Lung (tissue), 12 donors: Measurements from ENCODE around the gene MB21D2. TPM values are rescaled to one million over a fixed set of nuclear protein-coding genes. Genes with fewer than 3 reads are reported as not detected.

Experiments
- ATAC-seq: fragments of 200-7000 bp; cut with Tn5 transposase; one replicate; pipeline ENCODE4 v1.9.1; 2020; ENCODE audit warnings: moderate number of reproducible peaks; ENCODE audit not compliant: insufficient read depth, low FRiP score
- DNase-seq, 3 donors: peaks; one replicate each; pipeline ENCODE4 v3.0.0-alpha.2; 2013 to 2017
- H3K27ac ChIP-seq, 2 donors: one replicate each; pipeline ENCODE4 v1.5.1; 2013; ENCODE audit warnings: mild to moderate bottlenecking in 2 of 2, moderate library complexity in 2 of 2, control low read depth in 1 of 2, inconsistent platforms in 1 of 2, low read depth in 1 of 2, low read length in 1 of 2
- H3K27me3 ChIP-seq, 3 donors: one replicate each; pipeline ENCODE4 v1.5.1; 2013; ENCODE audit warnings: low read length in 2 of 3; ENCODE audit not compliant: control insufficient read depth in 3 of 3, insufficient read depth in 3 of 3
- H3K36me3 ChIP-seq, 4 donors: one replicate each; pipeline ENCODE4 v1.5.1; 2013; ENCODE audit warnings: low read length in 4 of 4, mild to moderate bottlenecking in 1 of 4, moderate library complexity in 1 of 4; ENCODE audit not compliant: control insufficient read depth in 4 of 4, insufficient read depth in 4 of 4
- H3K4me1 ChIP-seq, 5 donors: one replicate each; pipeline ENCODE4 v1.5.1; 2013; ENCODE audit warnings: low read length in 5 of 5, mild to moderate bottlenecking in 2 of 5, moderate library complexity in 1 of 5; ENCODE audit not compliant: control insufficient read depth in 5 of 5, insufficient read depth in 5 of 5
- H3K4me3 ChIP-seq: one replicate; pipeline ENCODE4 v1.5.1; 2013; ENCODE audit warnings: mild to moderate bottlenecking, control low read depth, moderate library complexity
- H3K9ac ChIP-seq, 2 donors: one replicate each; pipeline ENCODE4 v1.5.1; 2013; ENCODE audit warnings: low read length in 2 of 2, control low read depth in 1 of 2; ENCODE audit not compliant: insufficient read depth in 1 of 2
- H3K9me3 ChIP-seq, 4 donors: one replicate each; pipeline ENCODE4 v1.5.1; 2013; ENCODE audit warnings: low read length in 3 of 4, mild to moderate bottlenecking in 1 of 4, moderate library complexity in 1 of 4; ENCODE audit not compliant: control insufficient read depth in 4 of 4, insufficient read depth in 3 of 4
- WGBS, 2 donors: extraction: QIAGEN DNeasy Blood & Tissue Kit; methylation state at CpG; one replicate each; pipeline ENCODE4 v1.1.7; 2013; 5-methylcytosine and 5-hydroxymethylcytosine counted together
- polyA plus RNA-seq, 2 donors: library from polyadenylated mRNA; stranded (reverse); fragments of 200-250 nt; gene quantifications; one replicate each; pipeline ENCODE4 v1.2.1, GENCODE V29; 2013
- total RNA-seq, 2 donors: library from RNA; depleted of rRNA in 1 of 2; stranded (reverse); fragments of >200 nt in 1 of 2; gene quantifications; one replicate each; pipeline ENCODE4 v1.2.1, GENCODE V29; 2014 to 2021
- TF ChIP-seq, protein P1 (sequence below): IDR thresholded peaks from 2 replicates; pipeline ENCODE4 v1.5.1; 2012; ENCODE audit warnings: mild to moderate bottlenecking; ENCODE audit errors: control extremely low read depth, extremely low read depth
- donor health status: control.
- donor health status: control.
- donor health status: Bipolar disorder and iron deficiency.
- donor health status: healthy.
- donor health status: DM: yes; HTN: yes; CAD: no.

The MB21D2 gene
- total and polyA plus RNA-seq, 4 donors, result 2.8 to 6.3 (median 4.6) TPM

DNA sequence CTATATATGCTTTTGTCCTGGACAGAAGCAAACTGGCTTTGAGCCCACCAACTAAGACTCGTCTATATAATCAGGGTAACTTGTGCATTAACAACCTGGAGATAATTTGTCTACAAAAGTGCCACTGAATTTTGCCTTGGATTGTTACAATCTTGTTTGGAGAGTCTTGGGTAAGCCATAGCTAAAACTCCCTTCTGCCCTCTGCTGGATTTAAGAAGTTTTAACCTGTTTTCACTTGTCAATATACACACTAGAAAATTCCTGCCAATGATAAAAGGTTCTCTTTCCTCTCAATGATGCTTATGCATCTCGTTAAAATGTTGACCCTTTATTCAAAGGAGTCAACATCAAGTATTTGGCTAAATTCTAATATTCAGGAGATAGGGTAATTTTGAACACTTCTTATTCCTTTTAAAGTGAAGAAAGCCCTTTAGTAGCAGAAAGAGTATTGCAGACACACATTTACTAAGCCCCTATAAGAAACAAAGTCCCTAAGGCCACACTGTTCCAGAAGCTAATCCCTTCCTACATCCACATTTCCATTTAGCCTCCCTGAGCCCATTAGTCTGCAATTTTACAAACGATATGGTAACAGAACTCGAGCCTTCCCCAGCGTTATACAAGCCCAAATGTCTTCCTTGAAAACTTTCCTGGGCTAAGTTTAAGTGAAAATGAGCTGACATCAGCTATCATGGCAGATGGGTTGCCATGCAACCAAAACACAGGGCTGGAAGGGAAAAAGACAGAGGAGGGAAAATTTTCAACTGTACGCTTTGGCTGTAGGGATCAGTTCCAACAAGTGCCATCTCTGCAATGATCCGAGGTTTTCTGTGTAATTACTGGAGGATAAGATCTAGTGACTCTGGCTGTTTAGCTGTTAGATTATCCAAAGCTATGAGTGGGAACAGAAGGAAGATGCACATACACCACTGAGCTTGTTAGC, 114.4 kb downstream of the MB21D2 start:
- Histone ChIP-seq H3K27me3 (no peaks in the 10 kb centered on the region), H3K36me3 (peaks cover 0 to 7% (median 4%) of the 10 kb centered on the region in 4 donors), H3K4me1 (no peaks in the 10 kb centered on the region), H3K9ac (no peak overlapping the region), H3K9me3 (peaks cover 0 to 2% (median 0%) of the 10 kb centered on the region in 4 donors), H3K27ac (no peak overlapping the region), H3K4me3 (no peak overlapping the region)
- TF ChIP-seq, protein P1, sequence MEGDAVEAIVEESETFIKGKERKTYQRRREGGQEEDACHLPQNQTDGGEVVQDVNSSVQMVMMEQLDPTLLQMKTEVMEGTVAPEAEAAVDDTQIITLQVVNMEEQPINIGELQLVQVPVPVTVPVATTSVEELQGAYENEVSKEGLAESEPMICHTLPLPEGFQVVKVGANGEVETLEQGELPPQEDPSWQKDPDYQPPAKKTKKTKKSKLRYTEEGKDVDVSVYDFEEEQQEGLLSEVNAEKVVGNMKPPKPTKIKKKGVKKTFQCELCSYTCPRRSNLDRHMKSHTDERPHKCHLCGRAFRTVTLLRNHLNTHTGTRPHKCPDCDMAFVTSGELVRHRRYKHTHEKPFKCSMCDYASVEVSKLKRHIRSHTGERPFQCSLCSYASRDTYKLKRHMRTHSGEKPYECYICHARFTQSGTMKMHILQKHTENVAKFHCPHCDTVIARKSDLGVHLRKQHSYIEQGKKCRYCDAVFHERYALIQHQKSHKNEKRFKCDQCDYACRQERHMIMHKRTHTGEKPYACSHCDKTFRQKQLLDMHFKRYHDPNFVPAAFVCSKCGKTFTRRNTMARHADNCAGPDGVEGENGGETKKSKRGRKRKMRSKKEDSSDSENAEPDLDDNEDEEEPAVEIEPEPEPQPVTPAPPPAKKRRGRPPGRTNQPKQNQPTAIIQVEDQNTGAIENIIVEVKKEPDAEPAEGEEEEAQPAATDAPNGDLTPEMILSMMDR, result peak; percentile 13
- WGBS, 2 donors, result 64 to 67% methylated on average over 7 of the region's 7 CpGs
- DNase-seq, result peak in 2 of 3 donors; percentile 53 to 64
- no peak for ATAC-seq

- WGBS, 2 donors, result 90 to 91% methylated on average over 5 of the region's 5 CpGs
- no peak overlapping the region for H3K27ac ChIP-seq
- no peak overlapping the region for H3K4me3 ChIP-seq
- H3K4me1 ChIP-seq, result peaks cover 0 to 7% (median 0%) of the 10 kb centered on the region in 5 donors
- H3K36me3 ChIP-seq, result peaks cover 0 to 7% (median 4%) of the 10 kb centered on the region in 4 donors
- DNase-seq (no peak), ATAC-seq (no peak)
- peaks cover 0 to 2% (median 0%) of the 10 kb centered on the region in 4 donors for H3K9me3 ChIP-seq
- TF ChIP-seq, protein P1, result no peak
- H3K9ac ChIP-seq, result no peak overlapping the region
- H3K27me3 ChIP-seq, result no peaks in the 10 kb centered on the region
These were observed 115.7 kb downstream of the MB21D2 start for GRCh38 chr3:192801985-192802384.

GRCh38 chr3:192799721-192800120, 117.9 kb downstream of the MB21D2 start:
- ATAC-seq, result no peak
- DNase-seq, result no peak
- WGBS, 2 donors, result 84 to 86% methylated on average over 2 of the region's 2 CpGs

More at GRCh38 chr3:192799721-192800120, 117.9 kb downstream of the MB21D2 start:
- no peak overlapping the region for H3K9ac ChIP-seq
- H3K4me3 ChIP-seq, result no peak overlapping the region
- H3K9me3 ChIP-seq, result peaks cover 0 to 2% (median 0%) of the 10 kb centered on the region in 4 donors
- peaks cover 0 to 7% (median 0%) of the 10 kb centered on the region in 5 donors for H3K4me1 ChIP-seq
- H3K36me3 ChIP-seq, result peaks cover 0 to 7% (median 4%) of the 10 kb centered on the region in 4 donors
- TF ChIP-seq, protein P1, result no peak
- no peaks in the 10 kb centered on the region for H3K27me3 ChIP-seq
- no peak overlapping the region for H3K27ac ChIP-seq
